Measurements from ENCODE around the gene KRTAP19-3.

GRCh38 chr21:30486180-30486579 lies 5.6 kb downstream of the KRTAP19-3 start:
- TF ChIP-seq TAF1 (IDR thresholded peaks at IDR 0.05; ENCODE audit: low read depth, low read length) (no peak), POLR2AphosphoS5 (IDR thresholded peaks at IDR 0.05; ENCODE audit: low read depth, low read length) (no peak), SPI1 (IDR thresholded peaks at IDR 0.05; ENCODE audit: low read depth, low read length) (no peak), POLR2A (IDR thresholded peaks at IDR 0.05; ENCODE audit: low read depth, low read length) (no peak), POU2F2 (IDR thresholded peaks at IDR 0.05; ENCODE audit: low read depth, low read length) (no peak), PAX5 (IDR thresholded peaks at IDR 0.05; ENCODE audit: insufficient read depth, low read length, severe bottlenecking) (no peak)

All from GM12891 (cell line).